NT2/D1 (cell line): ENCODE measurements around the gene BCL2A1.

Source experiments
- SUZ12 ChIP-seq: IDR thresholded peaks from 2 replicates; pipeline ENCODE4 v1.6.1; 2011; ENCODE audit not compliant: insufficient read length, insufficient read depth; ENCODE audit errors: extremely low read depth
- YY1 ChIP-seq: IDR thresholded peaks from 2 replicates; pipeline ENCODE4 v1.6.1; 2011; ENCODE audit not compliant: insufficient read length, insufficient read depth
- ZNF274 ChIP-seq: IDR thresholded peaks from 2 replicates; pipeline ENCODE4 v1.6.1; 2011; ENCODE audit warnings: mild to moderate bottlenecking, low read depth, low read length

GRCh38 chr15:79988448-79989117, 17.6 kb upstream of the BCL2A1 start:
- TF ChIP-seq ZNF274 (no peak), YY1 (no peak), SUZ12 (no peak)
